GM18502 (cell line): ENCODE results near the gene ARHGAP23.

ENCODE experiments used
- ATAC-seq: cut with Tn5 transposase; IDR thresholded peaks from one replicate; pipeline ENCODE4 v1.9.1; 2021; ENCODE audit warnings: mild to moderate bottlenecking; ENCODE audit not compliant: unreplicated experiment, poor library complexity

ARHGAP23 gene

DNA sequence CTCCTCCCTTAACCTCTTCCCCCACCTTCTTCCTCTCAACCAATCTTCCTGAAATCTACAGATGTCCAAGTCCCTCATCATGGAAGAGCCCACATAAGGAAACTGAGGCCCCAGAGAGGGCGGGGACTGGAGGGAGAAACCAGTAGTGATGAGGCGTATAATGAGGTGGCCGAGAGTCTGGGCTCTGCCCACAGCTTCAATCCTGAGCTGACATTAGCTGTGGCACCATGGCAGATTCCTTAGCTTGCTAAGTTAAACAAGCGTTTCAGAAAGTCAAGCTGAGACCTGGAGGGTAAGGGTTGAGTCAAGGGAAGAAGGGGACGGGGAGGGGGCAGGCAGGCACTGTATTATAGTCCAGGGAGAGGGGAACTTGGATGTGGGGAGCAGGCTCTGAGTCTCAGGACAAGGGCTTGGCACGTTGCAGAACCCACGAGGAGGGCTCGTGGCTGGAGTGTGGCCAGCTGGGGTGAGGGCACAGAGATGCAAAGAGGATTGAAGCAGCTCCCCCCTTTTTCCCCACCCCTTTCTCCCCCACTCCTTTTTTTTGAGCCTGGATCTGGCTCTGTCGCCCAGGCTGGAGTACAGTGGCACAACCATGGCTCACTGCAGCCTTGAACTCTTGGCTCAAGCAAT is 13.3 kb downstream of the ARHGAP23 start:
- ATAC-seq: no peak

DNA sequence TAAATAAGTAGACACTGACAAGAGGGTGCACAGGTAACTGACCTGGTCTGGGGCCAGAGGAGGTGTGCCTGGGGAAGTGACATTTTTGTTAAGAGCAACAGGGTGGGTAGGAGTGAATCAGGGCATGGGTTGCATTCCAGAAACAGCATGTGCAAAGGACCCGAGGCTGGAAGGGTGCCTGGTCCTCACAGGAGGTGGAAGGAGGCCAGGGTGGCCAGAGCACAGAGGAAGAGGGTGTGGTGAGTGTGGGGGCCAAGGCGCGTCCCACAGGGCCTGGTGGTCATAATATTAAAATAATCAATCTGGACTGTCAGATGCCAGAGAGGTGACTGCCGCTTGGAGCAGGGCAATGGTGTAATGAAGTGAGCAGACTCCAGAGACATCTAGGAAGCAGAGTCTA is 14.3 kb downstream of the ARHGAP23 start:
- ATAC-seq: no peak

DNA sequence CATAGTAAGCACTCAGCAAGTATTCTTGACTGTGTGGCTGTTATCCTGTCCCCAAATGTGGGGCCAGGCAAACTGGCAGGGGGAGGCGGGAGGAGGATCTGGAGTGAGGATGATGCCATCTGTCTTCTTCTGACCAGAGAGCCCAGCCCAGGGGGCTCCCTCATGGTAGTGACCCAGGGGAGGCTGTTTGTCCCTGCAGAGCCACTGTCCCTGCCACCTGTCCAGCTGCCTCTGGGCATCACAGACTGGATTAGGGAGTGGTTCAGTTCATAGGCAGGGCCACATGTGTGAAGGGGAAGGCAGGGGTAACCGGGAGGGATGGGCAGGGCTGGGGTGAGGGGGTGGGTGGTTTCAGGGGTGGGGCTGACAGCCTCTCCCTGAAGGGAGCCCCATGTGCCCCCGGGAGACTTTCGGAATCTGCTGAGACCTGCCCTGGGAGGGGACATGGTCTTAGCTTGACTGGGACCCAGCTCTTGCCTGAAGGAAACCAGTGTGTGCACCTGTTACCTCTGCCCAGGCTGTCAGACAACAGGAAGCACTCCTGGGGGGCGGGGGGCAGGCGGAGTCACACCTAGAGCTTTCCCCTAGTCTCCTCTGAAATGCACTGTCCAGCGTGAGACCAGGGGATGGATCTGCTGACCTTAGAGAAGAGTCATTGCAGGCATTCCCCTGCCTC is 15.2 kb downstream of the ARHGAP23 start:
- ATAC-seq: no peak

DNA sequence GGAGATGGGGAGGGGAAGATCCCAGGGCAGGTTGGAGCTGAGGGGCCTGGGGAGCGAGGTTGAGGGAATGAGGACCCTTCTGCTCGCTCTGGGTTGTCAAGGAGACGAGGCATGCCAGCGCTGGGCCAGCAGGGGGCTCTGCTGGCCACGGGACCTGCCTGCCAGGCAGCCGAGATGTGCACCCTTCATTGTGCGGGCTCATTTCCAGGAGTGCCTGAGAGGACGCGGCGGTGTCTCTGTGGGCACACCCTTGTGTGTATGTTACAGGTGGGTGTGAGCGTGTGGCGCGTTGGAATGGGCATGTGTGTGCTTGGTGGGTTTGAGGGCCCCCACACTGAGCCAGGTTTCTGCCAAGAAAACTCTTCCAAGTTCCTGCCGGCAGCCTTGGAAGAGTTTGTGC is 15.9 kb downstream of the ARHGAP23 start:
- no peak for ATAC-seq

DNA sequence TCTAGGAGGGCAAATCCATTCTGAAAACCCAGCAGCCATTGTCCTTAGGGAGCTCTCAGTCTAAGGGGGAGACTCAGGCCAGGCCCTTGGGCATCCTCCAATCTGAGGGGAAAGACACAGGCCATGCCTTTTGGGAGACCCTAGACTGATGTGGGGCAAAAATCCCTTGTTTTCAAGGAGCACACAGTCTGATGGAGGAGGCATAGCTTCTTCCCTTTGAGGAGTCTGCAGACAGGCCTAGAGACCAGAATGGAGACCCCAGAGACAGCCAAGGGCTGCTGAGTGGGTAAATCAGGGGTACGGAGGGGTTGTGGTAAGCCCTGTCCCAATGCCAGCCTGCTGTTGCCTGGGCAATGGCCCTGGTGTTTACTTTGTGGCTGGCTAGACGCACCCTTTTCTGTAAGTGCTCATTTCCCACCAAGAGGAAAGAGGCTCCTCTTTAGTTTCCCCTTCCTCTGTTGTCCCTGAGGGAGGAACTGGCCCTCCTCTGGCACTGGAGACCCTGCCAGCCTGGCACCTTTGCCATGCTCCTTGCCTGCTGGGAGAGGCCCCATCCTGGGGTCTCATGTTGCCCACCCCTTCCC is 19.3 kb downstream of the ARHGAP23 start:
- ATAC-seq: no peak

DNA sequence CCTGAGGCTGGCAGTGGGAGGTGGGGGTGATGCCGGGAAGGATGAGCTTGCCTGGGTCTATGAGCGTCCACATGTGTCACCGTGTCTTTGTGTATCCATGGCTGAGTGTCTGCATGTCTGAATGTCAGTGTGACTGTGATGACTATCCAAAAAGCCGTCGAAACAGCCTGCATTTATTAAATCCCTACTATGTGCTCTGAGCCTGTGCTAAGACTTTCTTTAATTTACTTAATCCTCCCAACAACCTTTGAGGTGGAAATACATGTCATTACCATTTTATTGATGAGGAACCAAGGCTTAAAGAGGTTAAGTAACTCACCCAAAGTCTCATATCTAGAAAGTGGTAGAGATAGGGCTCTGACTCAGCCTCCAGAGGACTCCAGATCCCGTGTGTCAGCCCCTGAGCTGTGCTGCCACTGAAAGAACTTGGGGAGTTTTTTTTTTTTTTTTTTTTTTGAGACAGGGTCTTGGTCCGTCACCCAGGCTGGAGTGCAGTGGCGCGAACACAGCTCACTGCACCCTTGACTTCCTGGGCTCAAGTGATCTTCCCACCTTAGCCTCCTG is 20.0 kb downstream of the ARHGAP23 start:
- ATAC-seq: no peak

DNA sequence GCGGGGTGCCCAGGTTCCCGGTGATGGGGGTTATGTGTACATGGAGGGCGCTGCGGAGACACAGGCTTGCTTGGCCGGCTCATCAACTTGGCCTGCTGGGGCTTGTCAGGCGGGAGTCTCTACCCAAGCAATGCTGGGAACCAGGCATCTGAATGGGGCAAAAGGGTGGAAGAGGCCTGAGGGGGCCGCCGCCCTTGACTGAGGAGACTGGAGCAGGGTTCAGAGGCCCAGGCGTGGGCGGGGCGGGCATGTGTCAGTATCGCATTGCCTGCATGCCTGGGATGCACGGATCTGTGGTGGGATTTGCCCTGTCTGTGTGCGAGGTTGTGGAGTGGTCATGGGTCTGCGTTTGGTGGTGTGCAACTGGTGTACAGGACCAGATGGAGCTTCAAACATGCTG is 21.1 kb downstream of the ARHGAP23 start:
- ATAC-seq: no peak

DNA sequence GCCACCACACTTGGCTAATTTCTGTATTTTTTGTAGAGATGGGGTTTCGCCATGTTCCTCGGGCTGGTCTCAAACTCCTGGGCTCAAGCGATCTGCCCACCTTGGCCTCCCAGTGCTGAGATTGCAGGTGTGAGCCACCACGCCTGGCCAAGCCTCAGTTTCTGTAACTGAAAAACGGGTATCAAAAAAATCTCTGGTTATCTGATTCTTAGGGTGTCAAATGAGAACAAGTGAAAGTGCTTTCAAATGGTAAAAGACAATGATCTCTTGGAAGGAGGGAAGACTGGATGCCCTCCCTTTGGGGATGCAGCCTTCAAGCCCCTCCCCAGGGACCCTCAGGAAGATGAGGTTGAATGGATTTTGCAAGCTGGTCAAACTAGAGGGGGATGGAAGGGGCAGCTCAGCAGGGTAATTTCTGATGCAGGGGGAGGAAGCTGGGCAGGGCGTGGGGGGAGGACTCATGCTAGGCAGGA is 22.3 kb downstream of the ARHGAP23 start:
- ATAC-seq: no peak

DNA sequence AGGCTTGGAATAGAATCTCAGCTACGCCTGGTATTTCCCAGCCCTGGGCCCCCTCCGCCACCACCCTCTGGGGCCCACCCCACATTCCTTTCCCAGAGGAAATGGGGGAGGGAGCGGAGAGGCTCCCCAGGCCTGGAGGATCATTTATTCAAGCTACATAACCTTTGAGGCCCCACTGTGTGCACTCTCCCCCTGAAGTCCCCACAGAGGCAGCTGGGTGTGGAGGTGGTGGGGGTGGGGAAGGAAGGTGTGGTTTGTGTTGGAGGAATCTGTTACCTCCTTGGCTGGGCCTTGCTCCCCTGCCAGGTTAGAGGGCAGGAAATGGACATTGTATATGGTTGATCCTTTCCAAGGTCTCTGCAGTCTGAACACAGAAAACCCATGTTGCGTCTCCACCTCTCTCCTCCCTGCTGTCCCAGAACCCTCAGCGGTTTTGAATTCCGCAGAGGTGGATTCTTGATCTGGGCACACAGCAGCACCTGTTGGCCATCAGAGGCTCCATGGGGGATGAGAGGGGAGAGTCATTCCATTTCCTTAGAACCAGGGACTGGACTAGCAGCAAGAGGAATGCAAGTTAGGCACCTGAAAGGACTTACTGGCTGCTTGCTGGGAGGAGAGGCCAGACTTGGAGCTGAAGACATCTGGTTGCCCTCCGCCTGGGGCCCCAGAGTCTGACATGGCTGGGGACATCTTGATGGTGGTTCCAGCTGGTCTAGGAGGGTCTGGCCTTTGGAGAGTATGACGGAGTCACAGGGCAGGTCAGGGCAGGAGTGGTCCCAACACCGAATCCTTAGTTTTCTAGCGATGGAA is 23.0 kb downstream of the ARHGAP23 start:
- ATAC-seq: no peak

DNA sequence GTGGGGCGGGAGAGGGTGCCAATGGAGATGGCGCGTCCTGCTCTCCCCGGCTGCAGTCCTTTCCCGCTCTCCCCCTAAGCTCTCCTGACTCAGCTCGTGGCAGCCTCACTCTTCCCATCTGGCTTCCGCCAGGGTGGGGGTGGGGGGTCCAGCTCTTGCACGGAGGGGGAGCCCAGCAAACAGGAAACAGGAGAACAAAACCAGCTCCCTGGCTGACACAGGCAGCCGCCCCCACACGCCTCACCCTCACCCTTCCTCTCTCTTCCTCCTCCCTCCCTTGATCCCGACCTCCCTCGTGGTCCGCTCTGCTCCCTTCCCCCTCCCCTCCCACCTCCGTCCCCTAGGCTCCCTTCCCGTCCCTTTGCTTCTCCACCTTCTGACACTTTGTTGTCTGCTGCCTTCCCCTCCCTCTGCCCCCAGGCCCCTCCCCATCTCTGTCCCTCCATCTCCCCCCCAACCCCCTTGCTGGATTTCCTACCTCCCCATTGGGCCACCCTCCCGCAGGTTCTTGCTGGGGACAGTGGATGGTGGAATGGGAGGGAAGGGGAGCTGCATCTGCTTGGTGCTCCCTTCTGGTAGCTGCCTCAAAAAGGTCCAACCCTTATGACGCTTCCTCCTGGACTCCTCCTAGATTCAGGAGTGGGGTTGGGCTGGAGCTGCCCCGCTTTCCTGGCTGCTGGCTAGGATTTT is 23.7 kb downstream of the ARHGAP23 start:
- ATAC-seq: no peak

DNA sequence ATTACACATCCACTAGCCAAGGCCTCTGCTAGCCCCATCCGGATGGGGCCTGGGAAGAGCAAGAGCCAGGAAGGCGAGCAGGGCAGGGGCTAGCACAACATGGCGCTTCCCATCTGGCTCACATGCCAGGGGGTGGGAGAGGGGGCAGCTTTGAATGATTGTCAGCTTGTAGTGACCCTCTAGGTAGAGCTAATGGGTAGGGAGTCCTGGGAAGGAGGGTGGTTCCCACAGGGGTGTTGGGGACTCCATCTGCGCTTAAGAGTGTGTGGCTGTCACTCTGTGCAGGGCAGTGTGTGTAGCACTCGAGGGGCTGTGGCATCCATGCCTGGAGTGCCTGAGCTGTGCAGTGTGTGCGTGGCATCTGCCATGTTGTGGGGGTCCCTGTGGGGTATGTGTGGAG is 24.5 kb downstream of the ARHGAP23 start:
- no peak for ATAC-seq

DNA sequence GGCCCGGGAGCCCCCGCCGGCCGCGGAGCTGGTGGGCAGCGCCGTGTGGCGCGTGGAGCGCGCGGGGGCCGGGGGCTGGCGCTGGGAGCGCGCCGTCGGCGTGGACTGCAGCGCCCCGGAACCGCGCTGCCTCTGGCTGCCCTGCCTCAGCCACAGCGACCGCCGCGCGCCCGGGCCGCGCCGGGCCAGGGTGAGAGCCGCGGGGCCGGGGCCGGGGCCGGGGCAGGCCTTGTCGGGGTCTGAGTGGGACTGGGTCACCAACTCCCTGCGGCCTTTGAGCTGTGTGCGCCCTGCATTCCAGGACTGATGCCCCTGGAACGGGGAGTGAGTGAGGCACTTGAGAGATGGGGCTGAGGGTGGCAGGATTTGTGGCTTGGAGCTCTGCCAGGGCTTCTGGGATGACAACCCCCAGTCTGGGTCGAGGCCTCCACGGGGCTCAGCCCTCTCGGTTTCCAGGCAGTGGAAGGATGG is 25.7 kb downstream of the ARHGAP23 start:
- no peak for ATAC-seq

DNA sequence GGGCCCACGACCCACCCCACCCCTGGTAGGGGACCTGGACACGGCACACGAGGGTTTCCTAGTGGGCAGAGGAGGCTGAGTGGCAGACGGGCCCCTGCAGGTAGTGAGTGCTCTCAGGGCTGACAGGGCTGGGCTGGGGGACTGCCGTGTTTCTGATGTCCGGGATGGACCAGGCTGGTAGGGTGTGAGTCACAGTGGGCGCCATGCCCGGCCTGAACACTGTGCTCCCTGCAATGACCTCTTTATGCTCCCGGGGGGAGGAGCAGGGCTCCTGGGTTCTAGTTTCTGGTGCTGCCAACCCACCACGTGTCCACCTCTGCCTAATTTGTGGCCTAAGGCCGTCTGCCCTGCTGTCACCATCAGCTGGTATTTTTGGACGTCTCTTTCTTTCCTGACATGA is 26.3 kb downstream of the ARHGAP23 start:
- no peak for ATAC-seq

DNA sequence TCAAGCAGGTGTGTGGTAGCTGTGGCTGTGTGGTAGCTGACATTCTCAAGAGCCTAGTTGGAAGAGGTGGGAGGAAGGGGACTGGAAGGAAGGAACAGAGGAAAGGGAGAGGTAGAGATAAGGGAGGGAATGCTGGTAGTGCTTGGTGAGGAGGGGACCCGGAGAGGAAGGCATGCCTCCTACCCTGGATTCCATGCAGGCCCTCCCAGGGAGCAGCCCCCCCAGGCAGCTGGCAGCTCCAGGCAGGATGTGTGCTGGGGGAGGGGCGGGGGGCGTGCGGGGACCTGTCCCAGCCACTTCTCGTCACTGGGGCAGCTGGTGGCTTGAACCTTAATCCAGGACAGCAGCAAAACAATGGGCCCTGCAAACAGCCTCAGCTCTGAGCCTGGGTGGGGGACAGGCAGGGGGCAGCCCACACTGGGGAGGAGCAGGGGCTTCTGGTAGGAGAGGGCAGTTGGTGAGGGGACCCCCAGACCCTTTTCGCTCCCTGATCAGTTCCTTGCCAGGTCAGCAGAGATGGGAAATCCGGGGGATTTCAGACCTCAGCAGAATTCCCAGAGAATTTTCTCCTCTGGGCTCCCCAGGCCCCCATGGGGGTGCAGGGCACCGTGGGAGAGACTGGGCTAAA is 27.1 kb downstream of the ARHGAP23 start:
- no peak for ATAC-seq

DNA sequence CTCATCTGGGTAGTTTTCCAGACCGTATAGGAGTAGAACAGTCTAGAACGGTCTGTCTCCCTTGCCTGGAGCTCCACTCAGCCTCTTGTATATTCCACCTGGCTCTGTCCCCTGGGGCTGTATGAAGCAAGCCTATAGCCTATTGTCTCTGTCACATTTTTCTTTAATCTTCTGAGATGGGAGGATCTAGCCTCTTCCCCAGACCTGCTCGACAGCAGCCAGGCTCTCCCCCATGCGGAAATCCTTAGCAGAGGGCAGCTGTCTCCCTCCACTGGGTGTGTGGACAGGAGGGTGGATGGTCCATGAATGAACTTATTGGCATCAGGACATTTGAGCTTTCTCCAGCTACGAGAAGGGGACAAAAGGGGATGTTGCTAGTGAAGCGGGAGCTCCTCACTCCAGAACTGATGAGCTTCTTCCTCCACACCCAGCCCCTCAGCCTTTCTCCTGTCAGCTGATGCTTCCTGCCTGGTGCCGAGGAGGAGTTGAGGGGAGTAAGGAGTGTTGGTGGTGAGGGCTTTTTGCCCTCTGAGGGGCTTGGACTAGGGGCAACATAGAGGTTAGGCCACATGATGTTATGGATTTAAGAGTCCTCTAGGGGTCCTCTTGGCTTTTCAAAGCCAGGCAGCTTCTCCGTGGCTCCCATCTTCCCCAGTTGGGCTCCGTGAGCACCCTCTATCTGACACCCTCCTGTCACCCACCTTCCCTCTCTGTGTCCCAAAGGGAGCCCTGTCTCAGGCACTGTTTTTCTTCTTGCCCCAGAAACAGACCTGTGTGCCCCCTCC is 28.0 kb downstream of the ARHGAP23 start:
- no peak for ATAC-seq

DNA sequence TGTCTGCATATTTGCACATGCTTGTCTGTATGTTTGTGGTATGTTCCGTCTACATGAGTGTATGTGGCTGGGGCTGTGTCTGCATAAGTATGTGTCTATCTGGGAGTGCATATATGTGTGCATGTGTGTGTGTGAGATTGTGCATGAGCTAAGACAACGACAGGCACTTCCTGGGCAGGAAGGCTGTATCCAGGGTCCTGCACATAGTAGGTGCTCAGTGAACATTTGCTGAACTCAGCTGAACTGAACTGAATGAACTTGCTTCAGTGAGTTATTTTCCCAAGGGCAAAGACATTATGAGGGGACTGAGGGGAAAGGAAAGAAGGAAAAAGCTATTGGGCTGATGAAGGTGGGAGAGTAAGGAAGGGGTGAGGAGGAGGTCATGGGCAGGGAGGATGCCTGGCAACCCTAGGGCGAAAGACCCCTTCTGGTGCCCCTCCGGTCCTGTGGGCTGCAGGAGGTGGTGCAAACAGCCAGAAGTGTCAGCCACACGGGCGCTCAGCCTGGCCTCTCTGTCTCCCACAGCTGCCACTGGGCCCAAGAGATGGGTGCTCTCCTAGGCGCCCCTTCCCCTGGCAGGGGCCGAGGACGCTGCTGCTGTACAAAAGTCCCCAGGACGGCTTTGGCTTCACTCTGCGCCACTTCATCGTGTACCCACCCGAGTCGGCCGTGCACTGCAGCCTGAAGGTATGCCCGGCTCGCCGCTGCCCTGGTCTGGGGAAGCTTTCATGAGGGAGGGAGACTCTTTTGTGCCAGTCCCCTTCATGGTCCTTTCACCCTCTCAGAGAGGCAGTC is 29.5 kb downstream of the ARHGAP23 start:
- no peak for ATAC-seq

DNA sequence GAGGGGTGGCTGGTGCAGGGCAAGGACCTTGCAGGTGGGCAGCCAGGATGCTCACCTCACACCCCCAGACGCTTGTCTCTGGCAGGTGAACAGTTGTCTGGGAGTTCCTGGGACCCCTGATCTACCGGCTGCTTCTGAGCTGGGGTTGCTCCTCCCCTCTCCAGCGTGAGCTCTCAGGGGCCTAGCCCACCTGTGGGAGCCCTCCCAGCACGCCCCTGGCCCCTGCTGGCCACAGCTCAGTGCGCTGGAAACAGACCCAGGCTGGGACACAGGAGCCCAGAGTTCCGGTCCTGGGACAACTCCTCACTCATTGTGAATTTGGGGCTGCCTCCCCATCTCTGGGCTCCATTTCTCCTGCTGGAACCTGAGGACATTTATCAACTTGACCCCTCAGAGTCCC is 30.3 kb downstream of the ARHGAP23 start:
- no peak for ATAC-seq

DNA sequence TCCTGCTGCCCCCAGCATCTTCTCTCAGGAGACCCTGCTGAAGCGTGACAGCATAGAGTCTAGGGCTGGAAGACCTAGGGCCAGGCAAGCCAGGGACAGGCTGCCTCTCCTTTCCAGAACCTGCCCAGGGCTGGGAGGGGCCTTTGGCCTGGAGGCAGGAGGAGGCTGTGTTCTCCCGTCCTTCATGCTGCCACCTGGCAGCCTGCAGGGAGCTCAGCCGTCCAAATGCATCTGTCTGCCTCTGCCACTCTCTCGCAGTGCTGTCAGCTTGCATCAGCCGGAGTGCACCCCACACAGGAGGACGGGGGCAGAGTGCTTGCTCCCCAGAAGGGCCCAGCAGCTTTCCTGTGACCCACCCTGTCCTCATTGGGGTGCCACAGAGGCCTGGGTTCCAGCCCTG is 31.3 kb downstream of the ARHGAP23 start:
- ATAC-seq: no peak
